Common myeloid progenitor, CD34-positive (primary cell): Measurements from ENCODE around the gene FXYD6.

Experiments used
- CTCF ChIA-PET: fragments of 350-600 bp; sonication (Branson Sonifier 250); formaldehyde crosslinking; loops from one replicate; lab custom pipeline; 2021; ENCODE audit warnings: antibody characterized with exemption; lab: Charles Lee
- POLR2A ChIA-PET: fragments of 350-600 bp; sonication (Branson Sonifier 250); formaldehyde crosslinking; loops from one replicate; lab custom pipeline; 2021; ENCODE audit warnings: antibody characterized with exemption; lab: Charles Lee
- DNase-seq, 3 donors: peaks; one replicate each; pipeline versions ENCODE4 v3.0.0 to v3.0.0-alpha.2; 2013
- H3K27ac ChIP-seq, 2 experiments: 1 replicate in 1 of 2; 2 replicates in 1 of 2; pipeline ENCODE4 v1.7.0; 2013; ENCODE audit warnings: inconsistent platforms in 2 of 2, low read length in 2 of 2, mild to moderate bottlenecking in 2 of 2, low read depth in 1 of 2, moderate library complexity in 1 of 2; ENCODE audit not compliant: severe bottlenecking in 2 of 2, insufficient read depth in 1 of 2, poor library complexity in 1 of 2
- H3K27me3 ChIP-seq, 5 experiments: replicated peaks in 2 of 5; 1 replicate in 3 of 5; 2 replicates in 2 of 5; pipeline versions ENCODE4 v1.6.1 to v1.7.0; 2013; ENCODE audit warnings: low read length in 4 of 5, mild to moderate bottlenecking in 2 of 5, moderate library complexity in 2 of 5, inconsistent platforms in 1 of 5; ENCODE audit not compliant: insufficient read depth in 5 of 5, control insufficient read depth in 4 of 5
- H3K36me3 ChIP-seq, 4 experiments: 1 replicate in 2 of 4; 2 replicates in 2 of 4; pipeline versions ENCODE4 v1.6.1 to v1.7.0; 2013; ENCODE audit warnings: low read length in 3 of 4, control low read depth in 1 of 4, mild to moderate bottlenecking in 1 of 4; ENCODE audit not compliant: control insufficient read depth in 4 of 4, insufficient read depth in 4 of 4
- H3K4me1 ChIP-seq, 4 experiments: 1 replicate in 3 of 4; 2 replicates in 1 of 4; pipeline versions ENCODE4 v1.6.1 to v1.7.1; 2013; ENCODE audit warnings: low read length in 3 of 4, mild to moderate bottlenecking in 3 of 4, control low read depth in 1 of 4, inconsistent platforms in 1 of 4, moderate library complexity in 1 of 4; ENCODE audit not compliant: control insufficient read depth in 4 of 4, insufficient read depth in 4 of 4; ENCODE audit errors: control extremely low read depth in 1 of 4
- H3K4me3 ChIP-seq, 7 experiments: 1 replicate in 4 of 7; 2 replicates in 3 of 7; pipeline versions ENCODE4 v1.5.1 to v1.7.0; 2013; ENCODE audit warnings: mild to moderate bottlenecking in 7 of 7, low read length in 6 of 7, moderate library complexity in 6 of 7, inconsistent platforms in 2 of 7, low read depth in 2 of 7, control low read depth in 1 of 7; ENCODE audit not compliant: insufficient read depth in 4 of 7, control insufficient read depth in 1 of 7; ENCODE audit errors: extremely low read depth in 1 of 7
- H3K9me3 ChIP-seq, 5 experiments: 1 replicate in 4 of 5; 2 replicates in 1 of 5; pipeline versions ENCODE4 v1.6.1 to v1.7.1; 2013; ENCODE audit warnings: low read length in 4 of 5, mild to moderate bottlenecking in 2 of 5, inconsistent platforms in 1 of 5, low read depth in 1 of 5, moderate library complexity in 1 of 5; ENCODE audit not compliant: control insufficient read depth in 4 of 5, insufficient read depth in 2 of 5; ENCODE audit errors: control extremely low read depth in 1 of 5
- WGBS: methylation state at CpG from one replicate; pipeline ENCODE4 v1.1.5; 2013; ENCODE audit not compliant: insufficient coverage; 5-methylcytosine and 5-hydroxymethylcytosine counted together

FXYD6 gene

GRCh38 chr11:117859488-117860112, 16.9 kb downstream of the FXYD6 start:
- Histone ChIP-seq H3K9me3 (no peaks in the 10 kb centered on the region), H3K27me3 (no peaks in the 10 kb centered on the region), H3K4me1 (peaks cover 0 to 13% (median 10%) of the 10 kb centered on the region in 4 experiments), H3K4me3 (no peak overlapping the region), H3K27ac (no peak overlapping the region), H3K36me3 (no peaks in the 10 kb centered on the region)
- ChIA-PET POLR2A (no interaction called here), CTCF (interaction anchor here (1.0 to 2.1 kb wide), 2 partner anchors 17 to 45 kb away, joined by 7 to 9 read pairs; no protein-coding TSS in a partner anchor)
- WGBS = 100% methylated on average over 5 of the region's 9 CpGs
- no peak for DNase-seq

GRCh38 chr11:117859061-117859460, 17.4 kb downstream of the FXYD6 start:
- H3K27ac ChIP-seq = no peak overlapping the region
- H3K27me3 ChIP-seq = no peaks in the 10 kb centered on the region
- 87% methylated on average over 9 of the region's 10 CpGs for WGBS
- peaks cover 0 to 13% (median 10%) of the 10 kb centered on the region in 4 experiments for H3K4me1 ChIP-seq
- no peak overlapping the region for H3K4me3 ChIP-seq
- ChIA-PET CTCF (interaction anchor here (2.1 kb wide), 1 partner anchor 17 kb away, joined by 9 read pairs; no protein-coding TSS in a partner anchor), POLR2A (no interaction called here)
- H3K9me3 ChIP-seq = no peaks in the 10 kb centered on the region
- no peak for DNase-seq
- H3K36me3 ChIP-seq = no peaks in the 10 kb centered on the region

- no peak overlapping the region for H3K4me3 ChIP-seq
- no peaks in the 10 kb centered on the region for H3K27me3 ChIP-seq
- H3K4me1 ChIP-seq = peaks cover 0 to 13% (median 10%) of the 10 kb centered on the region in 4 experiments
- ChIA-PET CTCF (no interaction called here), POLR2A (interaction anchor here (0.7 kb wide), 1 partner anchor 1674 kb away, joined by 4 read pairs; no protein-coding TSS in a partner anchor)
- H3K9me3 ChIP-seq = peaks cover 0 to 4% (median 0%) of the 10 kb centered on the region in 5 experiments
- no peak for DNase-seq
- no peaks in the 10 kb centered on the region for H3K36me3 ChIP-seq
- WGBS = 100% methylated on average over 7 of the region's 11 CpGs
- no peak overlapping the region for H3K27ac ChIP-seq
Observed at GRCh38 chr11:117857734-117858414, 18.6 kb downstream of the FXYD6 start.

GRCh38 chr11:117855912-117856651, 20.4 kb downstream of the FXYD6 start:
- H3K36me3 ChIP-seq = no peaks in the 10 kb centered on the region
- ChIA-PET CTCF (interaction anchor here (2.4 kb wide), 1 partner anchor 197 kb away, joined by 9 read pairs; no protein-coding TSS in a partner anchor), POLR2A (no interaction called here)
- no peak overlapping the region for H3K4me3 ChIP-seq
- H3K27me3 ChIP-seq = no peaks in the 10 kb centered on the region
- peaks cover 0 to 10% (median 4%) of the 10 kb centered on the region in 5 experiments for H3K9me3 ChIP-seq
- H3K4me1 ChIP-seq = no peaks in the 10 kb centered on the region
- no peak for DNase-seq
- 98% methylated on average over 8 of the region's 13 CpGs for WGBS
- H3K27ac ChIP-seq = no peak overlapping the region

GRCh38 chr11:117855186-117855845, 21.1 kb downstream of the FXYD6 start:
- no peaks in the 10 kb centered on the region for H3K27me3 ChIP-seq
- no peak overlapping the region for H3K4me3 ChIP-seq
- DNase-seq = no peak
- no peaks in the 10 kb centered on the region for H3K4me1 ChIP-seq
- 78% methylated on average over 12 of the region's 12 CpGs for WGBS
- POLR2A ChIA-PET = no interaction called here
- H3K36me3 ChIP-seq = no peaks in the 10 kb centered on the region
- CTCF ChIA-PET = interaction anchor here (1.1 to 2.4 kb wide), 4 partner anchors 11 to 198 kb away, joined by 4 to 9 read pairs (median 5); no protein-coding TSS in a partner anchor
- H3K27ac ChIP-seq = no peak overlapping the region
- H3K9me3 ChIP-seq = peaks cover 0 to 10% (median 4%) of the 10 kb centered on the region in 5 experiments

- H3K9me3 ChIP-seq = peaks cover 0 to 10% (median 4%) of the 10 kb centered on the region in 5 experiments
- 100% methylated on average over 1 of the region's 3 CpGs for WGBS
- no peak overlapping the region for H3K4me3 ChIP-seq
- H3K27me3 ChIP-seq = no peaks in the 10 kb centered on the region
- H3K4me1 ChIP-seq = peaks cover 0 to 7% (median 5%) of the 10 kb centered on the region in 4 experiments
- no peak overlapping the region for H3K27ac ChIP-seq
- DNase-seq = no peak
- no peaks in the 10 kb centered on the region for H3K36me3 ChIP-seq
- ChIA-PET CTCF (interaction anchor here (0.6 to 2.1 kb wide), 10 partner anchors 10 to 201 kb away, joined by 3 to 10 read pairs (median 4); no protein-coding TSS in a partner anchor), POLR2A (no interaction called here)
Observed at GRCh38 chr11:117852309-117852708, 24.1 kb downstream of the FXYD6 start.
